Measurements from ENCODE around the gene DEDD.

Gene DEDD

DNA sequence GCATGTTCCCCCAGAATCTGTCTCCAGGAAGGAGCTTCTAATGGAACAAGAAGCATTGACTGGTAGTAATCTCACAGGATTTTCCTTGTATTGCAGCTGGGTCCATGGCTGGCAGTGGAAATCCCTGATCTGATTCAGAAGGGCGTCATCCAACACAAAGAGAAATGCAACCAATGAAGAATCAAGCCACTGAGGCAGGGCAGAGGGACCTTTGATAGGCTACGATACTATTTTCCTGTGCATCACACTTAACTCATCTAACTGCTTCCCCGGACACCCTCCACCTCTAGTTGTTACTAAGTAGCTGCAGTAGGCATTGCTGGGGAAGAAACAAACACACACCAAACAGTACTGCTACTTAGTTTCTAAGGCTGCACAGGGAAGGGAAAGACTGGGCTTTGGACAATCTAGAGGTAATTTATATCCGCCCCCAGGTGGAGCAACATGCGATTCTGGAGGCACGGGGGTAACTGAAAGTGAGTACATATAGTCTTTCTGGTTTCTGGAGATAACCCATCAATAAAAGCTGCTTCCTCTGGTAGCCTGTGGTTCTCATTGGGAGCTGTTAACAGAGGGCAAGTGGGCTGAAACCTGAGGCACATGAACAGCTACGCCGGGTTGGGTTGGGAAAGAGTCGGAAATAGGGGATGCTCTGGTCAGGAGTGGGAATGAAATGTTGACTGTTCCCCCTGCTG is 26.0 kb upstream of the DEDD start:
- H3K4me3 ChIP-seq (ENCODE audit: low read depth, low read length): no peak overlapping the region
- TF ChIP-seq, protein P1, sequence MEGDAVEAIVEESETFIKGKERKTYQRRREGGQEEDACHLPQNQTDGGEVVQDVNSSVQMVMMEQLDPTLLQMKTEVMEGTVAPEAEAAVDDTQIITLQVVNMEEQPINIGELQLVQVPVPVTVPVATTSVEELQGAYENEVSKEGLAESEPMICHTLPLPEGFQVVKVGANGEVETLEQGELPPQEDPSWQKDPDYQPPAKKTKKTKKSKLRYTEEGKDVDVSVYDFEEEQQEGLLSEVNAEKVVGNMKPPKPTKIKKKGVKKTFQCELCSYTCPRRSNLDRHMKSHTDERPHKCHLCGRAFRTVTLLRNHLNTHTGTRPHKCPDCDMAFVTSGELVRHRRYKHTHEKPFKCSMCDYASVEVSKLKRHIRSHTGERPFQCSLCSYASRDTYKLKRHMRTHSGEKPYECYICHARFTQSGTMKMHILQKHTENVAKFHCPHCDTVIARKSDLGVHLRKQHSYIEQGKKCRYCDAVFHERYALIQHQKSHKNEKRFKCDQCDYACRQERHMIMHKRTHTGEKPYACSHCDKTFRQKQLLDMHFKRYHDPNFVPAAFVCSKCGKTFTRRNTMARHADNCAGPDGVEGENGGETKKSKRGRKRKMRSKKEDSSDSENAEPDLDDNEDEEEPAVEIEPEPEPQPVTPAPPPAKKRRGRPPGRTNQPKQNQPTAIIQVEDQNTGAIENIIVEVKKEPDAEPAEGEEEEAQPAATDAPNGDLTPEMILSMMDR (IDR thresholded peaks at IDR 0.05; ENCODE audit: borderline replicate concordance, insufficient read depth, low read depth, low read length): no peak

DNA sequence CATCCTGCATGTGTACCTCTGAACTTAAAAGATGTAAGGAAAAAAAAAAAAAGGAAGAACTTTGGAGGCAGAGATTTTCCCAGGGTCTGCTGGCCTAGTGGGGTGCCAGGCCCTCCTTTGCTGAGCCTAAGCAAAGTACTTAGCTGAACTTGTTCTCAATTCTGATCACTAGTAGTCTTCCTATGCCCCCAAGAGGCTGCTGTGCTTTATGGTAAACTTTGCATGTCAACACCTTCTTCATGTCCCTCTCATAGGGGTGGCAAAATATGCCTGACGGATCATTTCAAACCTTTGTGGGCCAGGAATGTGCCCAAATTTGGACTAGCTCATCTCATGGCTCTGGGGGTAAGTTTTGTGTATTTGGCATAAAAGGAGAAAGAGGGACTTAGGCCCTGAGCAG is 25.4 kb upstream of the DEDD start:
- TF ChIP-seq, protein P1 (IDR thresholded peaks at IDR 0.05; ENCODE audit: borderline replicate concordance, insufficient read depth, low read depth, low read length): no peak
- H3K4me3 ChIP-seq (ENCODE audit: low read depth, low read length): no peak overlapping the region

DNA sequence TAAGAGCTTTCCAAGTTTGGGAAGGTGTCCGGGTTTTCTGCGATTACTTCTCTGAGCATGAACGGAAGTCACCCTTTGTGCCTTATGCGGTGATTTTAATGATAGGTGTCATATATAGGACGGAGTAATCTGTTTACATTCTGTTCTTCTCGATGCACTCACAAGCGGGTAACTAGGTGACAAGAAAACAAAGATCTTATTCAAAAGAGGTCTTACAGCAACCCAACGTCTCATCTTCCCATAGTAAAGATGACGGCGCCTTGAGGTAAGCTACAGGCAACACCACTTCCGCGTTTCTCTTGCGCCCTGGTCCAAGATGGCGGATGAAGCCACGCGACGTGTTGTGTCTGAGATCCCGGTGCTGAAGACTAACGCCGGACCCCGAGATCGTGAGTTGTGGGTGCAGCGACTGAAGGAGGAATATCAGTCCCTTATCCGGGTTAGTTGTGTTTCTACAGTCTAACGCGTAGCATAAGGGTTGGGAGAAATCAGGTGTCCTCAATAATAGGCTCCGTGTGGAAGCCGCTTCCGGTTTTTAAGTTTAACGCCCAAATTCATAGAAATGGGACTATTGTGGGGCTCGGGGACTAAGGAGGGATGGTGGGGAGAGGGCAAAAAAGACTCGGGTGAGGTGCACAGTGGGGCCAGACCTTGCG is 21.3 kb upstream of the DEDD start, which contains the start of gene UFC1:
TSS of gene UFC1 (plus strand) at position 297 of the 656 bp plus-strand sequence. CDS start at position 317, 20 bp downstream.
- TF ChIP-seq, protein P1 (IDR thresholded peaks at IDR 0.05; ENCODE audit: borderline replicate concordance, insufficient read depth, low read depth, low read length): no peak
- peak within 1 kb of the TSS; percentile 57 for H3K4me3 ChIP-seq (ENCODE audit: low read depth, low read length)

DNA sequence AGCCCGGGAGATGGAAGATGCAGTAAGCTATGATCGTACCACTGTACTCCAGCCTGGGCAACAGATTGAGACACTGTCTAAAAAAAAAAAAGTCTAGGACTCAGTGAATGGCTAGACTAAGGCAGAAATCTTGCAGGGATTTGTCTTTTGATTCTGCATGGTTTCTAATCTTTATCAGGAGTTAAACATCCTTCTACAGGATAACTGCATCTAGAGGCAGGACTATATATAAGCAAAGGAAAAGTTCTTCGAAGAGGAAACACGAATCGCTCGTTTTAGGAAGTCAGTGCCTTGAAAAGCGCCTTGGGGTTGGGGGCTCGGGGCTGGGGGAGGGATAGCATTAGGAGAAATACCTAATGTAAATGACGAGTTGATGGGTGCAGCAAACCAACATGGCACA is 20.7 kb upstream of the DEDD start:
- peak overlapping the region; percentile 57 for H3K4me3 ChIP-seq (ENCODE audit: low read depth, low read length)
- TF ChIP-seq, protein P1 (IDR thresholded peaks at IDR 0.05; ENCODE audit: borderline replicate concordance, insufficient read depth, low read depth, low read length): no peak

DNA sequence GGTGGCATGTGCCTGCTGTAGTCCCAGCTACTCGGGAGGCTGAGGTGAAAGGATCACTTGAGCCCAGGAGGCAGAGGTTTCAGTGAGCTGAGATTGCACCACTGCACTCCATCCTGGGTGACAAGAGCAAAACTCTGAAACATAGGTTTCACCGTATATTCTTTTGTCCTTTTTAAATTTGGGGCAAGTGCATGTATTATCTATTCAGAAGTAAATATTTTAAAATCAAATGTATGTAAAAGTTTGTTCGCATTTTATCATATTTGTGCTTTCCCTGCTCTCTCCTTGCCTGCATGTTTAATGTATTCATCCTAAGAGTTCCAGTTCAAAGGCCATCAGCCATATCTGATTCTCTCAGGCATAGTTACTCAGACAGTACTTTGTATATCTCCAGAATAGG is 13.4 kb upstream of the DEDD start:
- no peak overlapping the region for H3K4me3 ChIP-seq (ENCODE audit: low read depth, low read length)
- TF ChIP-seq, protein P1 (IDR thresholded peaks at IDR 0.05; ENCODE audit: borderline replicate concordance, insufficient read depth, low read depth, low read length): no peak

DNA sequence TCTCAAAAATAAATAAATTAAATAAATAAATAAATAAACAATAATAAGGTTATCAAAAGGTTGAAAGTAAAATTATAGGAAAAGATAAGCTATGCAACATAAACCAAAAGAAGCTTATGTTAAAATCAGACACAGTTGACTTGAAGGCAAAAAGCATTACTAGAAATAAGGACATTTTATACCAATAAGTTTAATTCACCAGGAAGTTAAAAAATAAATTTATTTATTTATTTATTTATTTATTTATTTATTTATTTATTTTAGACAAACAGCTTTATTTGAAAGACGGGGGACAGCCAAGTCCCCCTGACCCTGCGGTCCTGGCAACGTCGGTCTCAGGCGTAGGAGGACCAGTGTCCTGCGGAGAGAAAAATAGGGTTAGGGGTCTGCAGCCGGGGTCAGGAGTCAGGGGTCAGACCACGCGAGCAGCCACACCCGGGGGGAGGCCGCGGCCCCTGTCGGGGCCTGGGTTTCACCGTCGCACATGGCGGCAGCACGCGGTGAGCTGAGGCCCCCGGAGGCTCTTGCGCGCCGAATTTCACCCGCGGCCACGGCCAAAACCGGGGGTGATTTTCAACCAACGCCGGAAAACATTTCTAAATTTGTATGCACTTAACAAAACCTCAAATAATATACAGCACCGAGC is 8.4 kb upstream of the DEDD start:
- TF ChIP-seq, protein P1 (IDR thresholded peaks at IDR 0.05; ENCODE audit: borderline replicate concordance, insufficient read depth, low read depth, low read length): no peak
- H3K4me3 ChIP-seq (ENCODE audit: low read depth, low read length): no peak overlapping the region

Data from GM12875 (cell line).